HG02885 (cell line): Measurements from ENCODE around the gene DEDD.

Experiments
- ATAC-seq: cut with Tn5 transposase; IDR thresholded peaks from one replicate; pipeline ENCODE4 v1.9.1; 2021; ENCODE audit warnings: mild to moderate bottlenecking; ENCODE audit not compliant: unreplicated experiment, poor library complexity

Gene DEDD

DNA sequence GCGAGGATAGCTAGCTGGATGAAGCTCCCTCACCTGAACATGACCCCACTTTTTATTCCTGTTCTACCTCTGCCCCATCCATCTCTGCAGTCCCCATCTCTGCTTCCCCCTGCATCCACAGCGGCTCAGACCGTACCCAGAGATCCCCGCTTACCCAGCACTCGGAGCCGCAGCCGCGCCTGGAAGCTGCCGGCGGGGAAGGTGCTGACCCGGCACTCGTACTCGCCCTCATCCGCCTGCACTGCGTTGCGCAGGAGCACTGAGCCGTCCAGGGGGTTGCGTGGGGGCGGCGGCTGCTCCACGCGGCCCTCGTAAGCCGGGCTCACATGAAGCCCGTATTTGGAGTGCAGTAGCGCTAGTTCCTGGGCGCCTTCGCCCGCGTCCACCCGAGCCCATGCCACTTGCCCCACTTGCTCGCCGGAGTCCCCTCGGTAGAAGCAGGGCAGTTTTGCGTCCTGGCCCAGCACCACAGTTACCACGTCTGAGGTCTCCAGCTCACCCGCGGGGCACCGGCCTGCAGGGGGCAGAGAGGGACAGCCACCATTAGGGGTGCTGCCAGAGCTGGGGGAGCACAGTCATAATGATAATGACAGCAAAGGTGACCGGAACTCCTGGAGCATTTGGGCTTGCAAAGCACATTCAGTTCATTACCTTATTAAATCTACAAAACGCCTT, 52.9 kb downstream of the DEDD start:
- ATAC-seq = no peak

- no peak for ATAC-seq
Observed at GRCh38 chr1:161077426-161077825, 55.0 kb downstream of the DEDD start.

DNA sequence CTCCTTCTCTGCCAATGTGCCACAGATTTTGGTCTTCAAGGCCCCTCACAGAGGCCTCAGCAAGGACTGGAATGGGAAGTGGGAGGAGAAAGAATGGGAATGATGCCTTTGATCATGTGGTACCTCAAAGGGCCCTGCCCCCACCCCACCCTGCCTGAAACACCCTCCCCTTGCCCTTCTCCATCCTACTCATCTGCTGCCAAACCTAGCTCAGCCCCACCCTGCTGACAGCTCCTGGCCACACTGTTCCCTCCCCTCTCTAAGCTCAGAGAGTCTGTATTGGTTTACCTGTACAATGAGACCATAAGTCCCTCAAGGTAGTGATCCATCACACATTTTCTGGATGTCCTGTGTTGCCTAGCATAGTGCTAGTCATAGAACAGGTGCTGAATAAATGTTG, 56.1 kb downstream of the DEDD start:
- no peak for ATAC-seq

GRCh38 chr1:161074676-161075368, 57.6 kb downstream of the DEDD start:
- no peak for ATAC-seq

DNA sequence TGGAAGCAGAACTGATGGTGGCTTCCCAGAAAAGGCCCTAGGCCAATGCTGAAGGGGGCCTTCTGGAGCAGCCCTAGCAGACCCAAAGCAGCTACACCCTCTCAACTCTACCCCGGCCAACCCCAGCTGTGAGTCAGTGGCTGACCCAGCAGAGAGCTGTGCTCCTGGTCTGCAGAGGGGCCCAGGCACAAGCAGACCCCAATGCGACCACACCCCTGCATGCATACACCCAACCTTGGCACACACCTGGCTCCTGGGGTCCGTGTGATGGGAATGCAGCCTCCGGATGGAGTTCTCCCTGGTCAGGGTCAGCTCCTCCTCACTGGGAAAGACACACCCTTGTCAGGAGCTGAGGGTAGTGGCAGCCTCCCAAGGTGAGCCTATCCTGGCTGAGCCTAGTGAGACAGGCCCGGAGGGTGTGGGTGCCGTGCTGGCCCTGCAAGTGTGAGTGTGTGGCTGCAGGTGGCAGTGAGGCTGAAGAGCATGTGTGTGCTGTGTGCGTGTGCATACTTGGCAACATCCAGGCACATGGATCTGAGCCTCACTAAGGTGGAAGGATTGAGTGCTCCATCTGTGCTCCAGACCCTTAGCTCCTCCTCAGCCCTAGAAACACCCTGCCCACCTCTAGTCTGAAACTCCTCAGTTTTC, 58.9 kb downstream of the DEDD start:
- no peak for ATAC-seq

DNA sequence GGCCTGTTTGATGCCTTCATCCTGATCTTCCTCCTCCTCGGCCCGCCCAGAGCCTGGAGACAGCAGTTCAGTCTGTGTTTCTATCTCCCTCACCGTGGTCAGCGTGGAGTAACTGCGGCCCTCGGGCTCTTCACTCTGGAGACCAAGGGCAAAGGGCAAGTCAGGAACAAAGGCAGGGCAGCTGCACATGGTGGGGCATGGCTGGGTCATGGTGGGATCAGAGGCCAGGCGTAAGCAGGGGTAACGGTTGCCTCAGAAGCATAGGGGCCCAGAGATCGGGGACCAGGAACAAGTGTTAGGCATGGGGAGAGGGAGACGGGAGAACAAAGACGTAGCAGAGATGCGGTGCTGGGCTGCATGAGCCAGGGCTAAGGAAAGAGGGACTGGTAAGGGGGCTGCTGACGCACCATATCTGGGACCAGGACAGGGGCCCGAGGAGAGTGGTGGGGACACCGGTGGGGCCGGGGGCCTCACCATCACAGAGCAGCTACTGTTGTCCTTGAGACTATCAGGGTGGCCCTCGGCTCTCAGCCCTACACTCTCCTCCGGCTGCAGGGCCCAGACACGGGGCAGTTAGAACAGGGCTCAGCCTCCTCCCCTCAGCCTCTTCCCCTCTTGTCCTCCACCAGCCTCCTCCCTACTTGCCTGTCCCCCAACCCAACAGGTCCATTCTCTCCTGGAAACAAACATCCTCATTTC, 59.6 kb downstream of the DEDD start:
- no peak for ATAC-seq

DNA sequence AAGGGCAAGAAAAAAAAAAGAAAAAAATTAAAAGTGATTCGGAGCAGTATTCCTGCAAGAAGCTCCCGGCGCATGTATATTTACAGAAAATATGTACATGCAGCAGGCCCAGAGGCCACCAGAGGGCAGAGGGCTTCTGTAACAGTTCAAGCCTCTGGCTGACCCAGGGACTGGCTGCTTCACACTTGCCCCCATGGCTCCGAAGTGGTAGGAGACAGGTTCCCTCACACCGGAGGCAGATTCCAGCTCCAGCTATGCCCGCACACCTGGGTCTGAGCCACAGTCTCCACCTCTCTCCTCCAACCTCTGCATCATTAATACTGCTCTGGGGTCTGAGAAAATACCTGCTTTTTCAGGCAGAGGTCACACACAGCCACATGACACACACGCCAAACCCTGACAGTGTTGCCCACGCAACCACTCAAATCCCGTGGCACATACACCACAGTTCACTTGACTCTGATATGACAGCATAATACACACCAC, 60.5 kb downstream of the DEDD start:
- no peak for ATAC-seq
